Measurements from ENCODE around the gene GPANK1. TPM values are rescaled to one million over a fixed set of nuclear protein-coding genes. Genes with fewer than 3 reads are reported as not detected.

The GPANK1 gene
- total RNA-seq, 1 experiment from 2014 or later: 29.1 TPM

- no peak for DNase-seq (ENCODE audit: low spot score)
- TF ChIP-seq ESRRA (CRISPR knock-in tag; IDR thresholded peaks at IDR 0.05; ENCODE audit: borderline replicate concordance): no peak
- no peak for TF ChIP-seq CTCF (IDR thresholded peaks at IDR 0.05)
- no peak for TF ChIP-seq ZNF416 (CRISPR knock-in tag; IDR thresholded peaks at IDR 0.05)
- TF ChIP-seq ZNF425 (CRISPR knock-in tag; conservative IDR thresholded peaks at IDR 0.05): no peak
- TF ChIP-seq TEAD1 (CRISPR knock-in tag; IDR thresholded peaks at IDR 0.05): no peak
- no peak for TF ChIP-seq JAZF1 (CRISPR knock-in tag; IDR thresholded peaks at IDR 0.05)
- no peak for TF ChIP-seq HMGA2 (CRISPR knock-in tag; IDR thresholded peaks at IDR 0.05)
- TF ChIP-seq MYBL2 (CRISPR knock-in tag; IDR thresholded peaks at IDR 0.05): no peak
- TF ChIP-seq SMAD4 (CRISPR knock-in tag; IDR thresholded peaks at IDR 0.05): no peak
- TF ChIP-seq ATF6 (CRISPR knock-in tag; IDR thresholded peaks at IDR 0.05): no peak
- CTCF ChIA-PET: interaction anchor here (0.7 kb wide), 1 partner anchor 191 kb away, joined by 3 read pairs; no protein-coding TSS in a partner anchor
- no peak for ATAC-seq
- Mint-ChIP-seq H3K27me3 (ENCODE audit: low read depth) (no peaks in the 10 kb centered on the region; the same call in 1 of the 2 replicates), H3K4me3 (no peak overlapping the region), H3K9me3 (no peaks in the 10 kb centered on the region), H3K27ac (peak overlapping the region; percentile 41), H3K4me1 (peaks cover 8% of the 10 kb centered on the region), H3K36me3 (peaks cover 11% of the 10 kb centered on the region)
- POLR2A ChIA-PET: no interaction called here
Measured at GRCh38 chr6:31697555-31697954, 32.8 kb upstream of the GPANK1 start.

GRCh38 chr6:31693535-31693934 lies 28.7 kb upstream of the GPANK1 start:
- ATAC-seq (no peak), DNase-seq (ENCODE audit: low spot score) (no peak)
- Mint-ChIP-seq H3K4me1 (no peaks in the 10 kb centered on the region), H3K36me3 (peaks cover 19% of the 10 kb centered on the region), H3K27ac (no peak overlapping the region), H3K9me3 (no peaks in the 10 kb centered on the region), H3K4me3 (no peak overlapping the region), H3K27me3 (ENCODE audit: low read depth) (no peaks in the 10 kb centered on the region)
- ChIA-PET POLR2A (no interaction called here), CTCF (interaction anchor here (0.6 to 1.2 kb wide), 3 partner anchors 11 to 44 kb away, joined by 3 to 5 read pairs (median 3); no protein-coding TSS in a partner anchor)
- TF ChIP-seq JUN (CRISPR knock-in tag; IDR thresholded peaks at IDR 0.05) (no peak), E2F5 (CRISPR knock-in tag; IDR thresholded peaks at IDR 0.05) (no peak), SP1 (CRISPR knock-in tag; conservative IDR thresholded peaks at IDR 0.05) (no peak), USF1 (CRISPR knock-in tag; IDR thresholded peaks at IDR 0.05) (no peak), ZNF263 (CRISPR knock-in tag; IDR thresholded peaks at IDR 0.05; ENCODE audit: low read depth) (no peak), CTCF (IDR thresholded peaks at IDR 0.05) (no peak), RELA (CRISPR knock-in tag; IDR thresholded peaks at IDR 0.05; ENCODE audit: borderline replicate concordance) (no peak), CREB1 (CRISPR knock-in tag; IDR thresholded peaks at IDR 0.05) (no peak), AR (CRISPR knock-in tag; IDR thresholded peaks at IDR 0.05) (no peak), MAX (CRISPR knock-in tag; IDR thresholded peaks at IDR 0.05) (no peak), FOXJ3 (CRISPR knock-in tag; IDR thresholded peaks at IDR 0.05; ENCODE audit: borderline replicate concordance) (no peak), ZNF423 (CRISPR knock-in tag; IDR thresholded peaks at IDR 0.05) (no peak), CDX4 (CRISPR knock-in tag; IDR thresholded peaks at IDR 0.05; ENCODE audit: borderline replicate concordance) (no peak)

All from WTC11 (cell line).